Activated CD8-positive, alpha-beta memory T cell treated with anti-CD3 and anti-CD28 coated beads for 1 hour (primary cell): ENCODE measurements around the gene TTC9B.

Experiments
- DNase-seq, 2 donors: peaks; one replicate each; pipeline ENCODE4 v3.0.0-alpha.2; 2020; ENCODE audit warnings: low read depth in 1 of 2; ENCODE audit errors: extremely low read depth in 1 of 2

The TTC9B gene

DNA sequence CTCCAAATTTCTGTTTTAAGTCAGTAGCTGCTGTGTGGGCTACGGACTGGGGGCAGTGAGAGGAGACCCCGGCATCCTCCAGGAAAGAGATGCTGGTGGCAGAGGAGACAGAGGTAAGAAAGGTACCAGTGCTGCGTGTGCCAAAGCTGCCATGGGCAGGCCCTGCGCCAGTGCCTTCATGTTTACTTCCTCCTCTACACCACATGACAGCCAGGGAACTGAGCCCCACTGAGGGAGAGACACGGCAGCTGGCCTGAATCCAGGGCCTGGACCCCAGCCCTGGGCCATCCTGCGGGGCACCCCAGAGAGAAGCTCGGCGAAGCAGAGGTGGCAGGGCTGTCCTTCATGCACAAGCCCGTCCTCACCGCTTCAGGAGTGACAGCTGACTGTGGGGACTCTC lies 31.0 kb upstream of the TTC9B start:
- DNase-seq = no peak

DNA sequence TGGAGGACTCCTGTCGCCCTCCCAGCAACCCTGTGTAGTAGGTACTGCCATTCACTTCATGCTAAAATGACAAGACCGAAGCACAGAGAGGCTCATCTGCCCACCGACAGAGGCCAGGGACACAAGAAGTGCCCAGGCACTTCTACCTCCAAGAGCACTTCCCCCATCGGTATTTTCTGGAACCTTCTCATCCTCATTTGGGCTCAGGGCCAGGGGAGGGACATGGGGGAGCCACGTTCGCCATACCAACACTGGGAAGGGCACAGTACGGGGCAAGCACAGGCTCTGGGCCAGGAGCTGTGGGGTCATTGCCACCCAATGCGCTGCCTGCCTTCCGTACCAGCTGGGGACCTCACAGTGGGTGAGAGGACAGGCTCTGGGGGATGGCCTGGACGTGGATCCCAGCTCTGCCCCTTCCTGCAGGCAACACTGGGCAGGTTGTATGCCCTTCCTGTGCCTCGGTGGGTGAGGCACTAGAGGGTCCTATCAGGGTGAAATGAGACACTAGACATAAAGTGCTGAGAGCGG lies 29.6 kb upstream of the TTC9B start:
- no peak for DNase-seq

DNA sequence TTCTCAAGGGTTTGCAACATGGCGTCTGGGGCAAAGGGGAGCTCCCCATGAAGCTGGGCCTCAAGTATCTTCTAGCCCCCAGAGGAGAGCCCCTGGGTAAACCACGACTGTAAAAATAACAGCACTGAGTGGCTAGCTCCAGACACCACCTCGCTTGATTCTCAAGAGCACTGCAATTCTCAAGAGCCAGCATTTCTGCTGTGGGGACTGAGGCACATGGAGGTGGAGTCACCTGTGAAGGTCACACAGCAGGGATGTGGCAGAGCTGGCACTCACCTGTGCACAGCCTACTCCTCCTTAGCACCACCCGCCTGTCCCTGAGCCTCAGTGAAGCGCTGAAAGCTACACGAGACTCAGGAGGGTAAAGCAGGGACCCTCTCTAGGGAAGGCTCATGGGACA lies 29.0 kb upstream of the TTC9B start:
- DNase-seq = no peak

DNA sequence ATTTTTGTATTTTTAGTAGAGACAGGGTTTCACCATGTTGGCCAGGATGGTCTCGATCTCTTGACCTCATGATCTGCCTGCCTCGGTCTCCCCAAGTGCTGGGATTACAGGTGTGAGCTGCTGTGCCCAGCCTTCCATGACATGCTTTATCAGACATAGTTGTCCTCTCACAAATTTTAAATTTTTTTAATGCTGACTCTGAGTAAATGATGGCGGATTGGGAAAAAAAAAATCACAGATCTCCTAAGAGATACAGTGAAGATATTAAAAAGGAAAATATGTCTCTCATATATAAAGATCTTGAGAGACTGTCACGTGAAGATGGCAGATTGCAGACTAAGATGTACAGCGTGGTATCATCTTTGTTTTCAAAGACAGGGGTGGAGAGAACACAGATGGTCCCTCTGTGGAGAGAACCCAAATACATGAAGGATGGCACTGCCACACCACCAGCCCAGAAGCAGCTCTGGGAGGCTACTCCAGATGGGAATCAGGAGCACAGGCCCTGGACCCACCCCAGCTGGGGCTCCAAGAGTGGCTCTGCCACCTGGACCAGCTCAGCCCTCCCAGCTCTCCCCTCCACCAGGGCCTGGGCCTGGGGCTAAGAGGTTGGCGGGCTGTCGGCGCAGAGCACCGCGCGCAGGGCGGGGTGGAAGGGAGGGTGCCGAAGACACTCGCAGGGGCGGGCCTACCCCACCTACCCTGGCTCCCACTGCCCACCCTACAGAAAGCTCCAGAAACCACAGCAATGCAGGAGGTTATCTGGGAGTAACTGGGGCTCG lies 28.3 kb upstream of the TTC9B start:
- DNase-seq = no peak

DNA sequence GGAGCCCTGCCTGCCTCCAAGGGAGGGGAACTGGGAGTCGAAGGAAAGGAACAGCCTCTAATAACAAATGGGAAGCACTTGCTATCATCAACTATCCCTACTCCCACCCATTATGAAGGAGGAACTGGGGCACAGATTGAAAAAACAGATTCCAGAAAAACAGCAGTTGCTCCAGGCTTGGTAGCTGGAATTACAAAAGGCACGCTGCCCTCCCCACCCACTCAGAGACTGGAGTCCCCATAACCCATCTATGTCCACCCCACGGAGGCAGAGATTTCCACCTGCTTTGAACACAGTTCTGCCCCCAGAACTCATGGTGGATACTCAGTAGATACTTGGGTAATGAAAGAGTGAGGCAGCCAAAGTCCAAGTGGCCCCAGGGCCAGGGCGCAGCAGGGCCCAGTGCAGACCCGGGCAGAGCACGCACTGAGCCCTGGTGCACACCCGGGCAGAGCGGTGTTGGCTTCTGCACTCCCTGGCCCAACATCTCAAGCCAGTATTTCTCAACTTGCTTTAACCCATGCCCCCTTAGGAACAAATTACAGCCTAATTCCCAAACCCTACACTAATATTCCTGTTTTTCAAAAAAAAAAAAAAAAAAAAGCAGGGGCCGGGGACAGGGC lies 27.4 kb upstream of the TTC9B start:
- DNase-seq = no peak

DNA sequence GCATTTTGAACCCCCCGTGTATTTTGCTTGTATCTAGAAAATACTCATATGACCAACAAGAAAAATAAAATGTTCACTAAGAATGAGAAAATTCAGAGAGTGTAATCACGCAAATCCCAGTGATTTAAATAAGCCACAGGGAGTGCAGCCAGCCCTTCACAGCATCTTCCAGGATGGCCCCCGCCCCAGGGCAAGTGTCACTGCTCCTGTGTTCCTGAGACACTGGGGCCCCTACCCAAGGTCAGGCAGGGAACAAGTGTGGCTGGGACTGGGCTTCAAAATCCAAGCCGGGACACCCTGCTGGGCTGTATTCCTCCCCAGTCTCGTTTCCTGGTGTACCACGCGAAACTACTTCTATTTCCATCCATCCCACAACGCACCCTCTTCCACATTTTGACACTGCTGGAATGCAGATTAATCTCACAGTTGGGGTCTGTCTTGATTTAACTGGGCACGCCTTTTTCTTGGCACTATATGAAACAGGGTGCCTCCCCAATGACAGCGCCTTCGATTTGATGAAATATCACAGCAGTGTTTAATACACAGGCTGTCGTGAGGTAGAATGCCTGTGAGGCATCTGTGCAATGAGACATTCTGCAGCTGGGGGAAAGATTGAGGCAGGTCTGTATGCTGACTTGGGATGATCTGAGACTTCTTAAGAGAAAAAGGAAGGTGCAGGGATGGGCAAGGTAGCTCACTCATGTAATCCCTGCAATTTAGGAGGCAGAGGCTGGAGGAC lies 26.6 kb upstream of the TTC9B start:
- DNase-seq = no peak

DNA sequence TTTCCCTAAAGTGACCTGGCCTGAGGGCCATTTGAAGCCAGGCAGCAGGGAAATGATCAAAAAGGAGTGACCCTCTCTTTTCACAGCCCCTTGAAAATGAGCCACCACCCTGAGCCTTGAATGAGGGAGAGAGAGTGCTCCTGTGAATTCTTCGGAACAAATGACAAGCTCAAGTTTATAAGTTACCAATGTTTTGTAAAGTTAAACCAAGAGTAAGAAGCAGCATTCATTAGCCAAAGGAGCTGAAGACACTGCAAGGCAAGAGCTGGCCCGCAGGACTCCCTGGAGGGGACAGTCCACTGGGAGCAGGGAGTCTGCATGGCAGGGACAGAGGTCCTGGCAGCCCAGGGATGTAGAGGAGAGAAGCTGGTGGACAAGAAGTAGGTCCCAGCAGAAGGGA lies 25.0 kb upstream of the TTC9B start:
- DNase-seq = no peak

DNA sequence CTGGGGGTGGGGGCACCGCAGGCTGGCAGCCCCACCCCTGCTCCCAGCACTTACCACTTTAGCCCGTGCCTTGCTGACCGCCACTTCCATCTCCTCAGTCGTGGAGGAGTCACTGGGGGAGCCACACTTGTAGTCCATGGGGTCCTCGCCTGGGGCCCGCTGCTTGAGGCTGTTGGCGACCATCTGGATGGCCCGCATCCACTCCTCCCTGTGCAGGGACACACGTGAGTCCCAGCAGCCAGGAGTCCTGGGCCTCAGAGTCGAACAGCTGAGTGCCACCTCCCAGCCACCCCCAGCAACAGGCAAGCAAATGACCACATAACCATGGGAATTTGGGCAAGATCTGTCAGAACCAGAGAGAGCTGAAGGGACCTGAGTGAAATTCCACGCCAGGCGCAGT lies 24.3 kb upstream of the TTC9B start:
- no peak for DNase-seq

DNA sequence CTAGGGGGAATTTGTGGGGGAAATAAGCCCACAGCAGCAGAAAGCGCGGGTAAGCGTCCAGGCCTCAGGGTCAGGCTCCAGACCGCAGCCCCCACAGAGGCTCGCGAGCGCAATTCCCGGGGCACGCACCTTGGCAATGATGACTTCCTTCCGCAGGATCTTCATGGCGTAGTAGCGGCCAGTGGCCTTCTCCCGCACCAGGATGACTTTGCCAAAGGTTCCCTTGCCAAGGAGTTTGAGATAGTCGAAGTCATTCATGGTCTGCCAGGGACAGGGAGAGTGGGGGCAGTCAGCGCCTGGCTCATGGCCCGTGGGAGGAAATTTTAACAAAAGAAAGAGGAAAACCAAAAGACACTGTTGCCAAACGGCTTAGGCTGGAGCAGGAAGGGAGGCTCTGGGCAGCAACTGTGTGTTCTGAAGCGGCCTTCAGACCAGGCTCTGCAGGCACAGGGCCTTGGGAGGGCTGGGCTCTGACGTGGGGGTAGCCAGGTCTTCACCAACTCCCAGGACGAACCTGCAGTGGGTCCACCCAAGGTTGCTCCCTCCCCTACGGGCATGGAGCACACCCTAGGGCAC lies 23.7 kb upstream of the TTC9B start:
- no peak for DNase-seq

DNA sequence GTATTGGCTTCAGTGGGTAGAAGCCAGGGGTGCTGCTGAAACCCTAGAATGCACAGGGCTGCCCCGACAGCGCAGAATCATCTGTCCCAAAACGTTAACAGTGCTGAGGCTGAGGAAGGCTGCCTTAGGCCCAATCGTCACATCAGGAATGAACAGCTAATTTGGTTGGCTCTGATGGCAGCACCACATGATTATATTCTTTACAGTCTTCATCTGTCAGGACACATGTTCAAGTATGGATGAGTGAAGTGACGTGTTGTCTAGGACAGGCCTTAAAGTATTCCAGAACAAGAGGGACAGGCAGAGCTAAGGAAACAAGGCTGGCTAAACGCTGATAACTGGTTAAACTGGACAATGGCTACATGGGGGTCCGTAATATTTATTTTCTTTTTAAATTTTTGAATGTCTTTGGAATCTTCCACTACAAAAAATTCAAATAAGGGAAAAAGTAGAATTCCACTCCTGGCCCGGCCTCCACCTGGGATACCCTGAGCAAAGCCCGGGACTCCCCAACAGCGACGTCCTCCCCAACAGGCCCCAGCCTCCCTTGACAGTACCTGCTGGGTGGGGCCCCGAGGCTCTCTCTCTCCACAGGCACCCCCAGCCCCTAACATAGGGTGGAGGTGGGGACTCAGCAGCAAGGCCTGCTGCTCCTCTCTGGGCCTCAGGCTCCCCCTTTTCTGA lies 23.1 kb upstream of the TTC9B start:
- DNase-seq = no peak

DNA sequence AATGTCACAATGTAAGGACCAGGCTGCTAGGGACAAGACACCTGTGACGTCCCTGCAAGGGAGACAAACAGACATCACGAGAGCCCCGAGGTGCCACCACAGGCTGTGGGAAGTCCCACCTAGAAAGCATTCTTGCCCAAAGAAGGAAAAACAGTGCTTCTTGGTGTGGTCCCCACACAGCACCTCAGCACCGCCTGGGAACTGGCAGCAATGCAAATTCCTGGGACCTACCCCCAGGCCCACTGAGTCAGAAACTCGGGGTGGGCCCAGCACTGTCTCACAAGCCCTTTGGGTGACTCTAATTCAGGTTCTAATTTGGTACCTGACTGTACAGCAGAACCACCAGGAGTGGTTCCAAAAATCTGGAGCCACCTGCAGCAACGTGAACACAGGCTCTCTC lies 22.1 kb upstream of the TTC9B start:
- DNase-seq = no peak

DNA sequence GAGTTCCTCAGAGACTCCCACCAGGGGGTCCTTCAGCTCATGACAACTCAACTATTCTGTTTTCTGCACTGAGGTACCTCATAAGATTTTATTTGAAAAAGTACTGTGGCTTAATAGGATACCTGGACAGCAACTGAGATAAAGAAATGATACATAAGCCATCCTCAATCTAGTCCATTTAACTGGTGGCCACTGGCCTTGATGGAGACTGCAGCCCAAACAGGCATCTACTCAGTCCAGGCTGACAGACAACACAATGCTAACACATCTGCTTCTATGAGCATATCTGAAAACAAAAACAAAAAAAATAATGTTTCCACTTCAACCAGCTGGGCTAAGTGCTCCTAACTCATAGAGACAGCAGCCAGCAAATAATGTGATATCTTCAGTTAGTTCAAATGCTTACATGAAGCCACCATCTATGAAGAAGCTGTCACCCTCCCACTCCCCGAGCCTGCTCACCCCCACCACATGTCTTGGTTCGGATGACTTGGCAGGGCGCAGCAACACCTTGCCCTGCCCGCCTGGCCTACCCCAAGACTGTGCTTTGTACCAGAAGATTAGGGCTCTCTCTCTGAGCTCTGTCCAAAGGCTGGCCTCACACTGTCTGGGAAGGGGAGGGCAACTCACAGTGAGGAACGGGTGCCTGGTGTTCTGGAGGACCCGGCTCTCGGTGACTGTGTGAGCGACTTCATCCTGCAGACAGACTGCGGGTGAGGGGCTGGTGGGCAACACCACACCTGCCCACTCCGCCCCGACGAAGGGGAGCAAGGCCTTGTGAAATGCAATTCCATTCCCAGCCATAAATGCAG lies 21.4 kb upstream of the TTC9B start:
- DNase-seq = no peak

DNA sequence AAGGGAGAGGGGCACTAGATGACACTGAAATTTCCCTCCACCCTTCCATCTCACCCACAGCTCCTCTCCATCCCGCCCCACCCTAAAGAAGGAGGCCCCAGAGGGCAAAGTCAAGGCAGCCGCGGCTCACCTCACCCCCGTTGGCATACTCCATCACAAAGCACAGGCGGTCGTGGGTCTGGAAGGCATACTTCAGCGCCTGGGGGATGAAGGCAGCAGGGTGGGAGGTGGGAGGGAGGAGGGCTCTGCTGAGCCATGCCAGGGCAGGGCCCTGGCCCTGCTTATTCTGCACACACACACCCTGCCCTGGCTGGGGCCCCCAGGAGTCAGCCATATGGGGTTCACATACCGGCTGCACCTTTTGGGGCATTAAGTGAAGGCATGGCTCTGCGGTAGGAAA lies 20.6 kb upstream of the TTC9B start:
- DNase-seq = no peak

DNA sequence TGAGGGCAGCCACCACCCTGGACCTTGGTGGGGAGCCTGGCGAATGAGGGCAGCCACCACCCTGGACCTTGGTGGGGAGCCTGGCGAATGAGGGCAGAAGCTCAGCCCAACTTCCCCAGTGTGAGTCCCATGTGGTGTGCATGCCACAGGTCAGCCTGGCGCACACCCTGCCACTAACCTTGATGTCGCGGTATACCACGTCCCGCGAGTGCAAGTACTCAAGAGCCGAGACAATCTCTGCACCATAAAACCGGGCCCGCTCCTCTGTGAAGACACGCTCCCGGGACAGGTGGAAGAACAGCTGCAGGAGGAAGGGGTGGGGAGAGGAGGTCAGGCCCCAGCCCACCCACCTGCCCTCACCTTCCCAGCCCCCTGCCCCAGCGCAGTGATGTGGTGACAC lies 19.6 kb upstream of the TTC9B start:
- no peak for DNase-seq

DNA sequence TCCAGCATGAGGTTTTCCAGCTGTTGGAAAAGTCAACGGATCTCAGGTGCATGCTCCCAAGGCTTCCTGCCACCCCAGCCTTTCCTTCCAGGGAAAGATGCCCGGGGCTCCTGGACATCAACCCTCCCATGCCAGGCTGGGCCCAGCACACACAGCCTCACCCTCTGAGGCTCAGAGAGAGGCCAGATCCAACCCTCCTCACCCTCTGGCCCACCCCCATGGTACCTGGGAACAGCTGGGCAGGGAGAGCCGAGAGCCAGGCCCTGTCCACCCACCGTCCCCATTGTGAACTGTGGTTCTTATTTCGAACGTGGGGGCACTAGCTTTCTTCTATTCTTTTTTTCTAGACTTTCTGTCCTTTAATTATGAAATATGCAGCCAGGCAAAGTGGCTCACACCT lies 18.2 kb upstream of the TTC9B start:
- DNase-seq = no peak

DNA sequence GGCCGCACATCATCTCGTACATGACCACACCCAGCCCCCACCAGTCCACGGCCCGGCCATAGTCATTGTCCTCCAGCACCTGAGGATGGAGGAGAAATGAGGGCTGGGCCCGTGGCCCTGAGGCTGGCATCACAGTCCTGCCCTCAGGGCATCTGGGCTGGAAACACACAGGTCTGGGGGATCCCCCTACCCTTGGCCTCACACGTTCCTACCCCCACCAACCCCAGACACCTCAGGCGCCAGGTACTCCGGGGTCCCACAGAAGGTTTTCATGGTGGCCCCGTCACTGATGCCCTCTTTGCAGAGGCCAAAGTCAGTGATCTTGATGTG lies 17.8 kb upstream of the TTC9B start:
- no peak for DNase-seq

DNA sequence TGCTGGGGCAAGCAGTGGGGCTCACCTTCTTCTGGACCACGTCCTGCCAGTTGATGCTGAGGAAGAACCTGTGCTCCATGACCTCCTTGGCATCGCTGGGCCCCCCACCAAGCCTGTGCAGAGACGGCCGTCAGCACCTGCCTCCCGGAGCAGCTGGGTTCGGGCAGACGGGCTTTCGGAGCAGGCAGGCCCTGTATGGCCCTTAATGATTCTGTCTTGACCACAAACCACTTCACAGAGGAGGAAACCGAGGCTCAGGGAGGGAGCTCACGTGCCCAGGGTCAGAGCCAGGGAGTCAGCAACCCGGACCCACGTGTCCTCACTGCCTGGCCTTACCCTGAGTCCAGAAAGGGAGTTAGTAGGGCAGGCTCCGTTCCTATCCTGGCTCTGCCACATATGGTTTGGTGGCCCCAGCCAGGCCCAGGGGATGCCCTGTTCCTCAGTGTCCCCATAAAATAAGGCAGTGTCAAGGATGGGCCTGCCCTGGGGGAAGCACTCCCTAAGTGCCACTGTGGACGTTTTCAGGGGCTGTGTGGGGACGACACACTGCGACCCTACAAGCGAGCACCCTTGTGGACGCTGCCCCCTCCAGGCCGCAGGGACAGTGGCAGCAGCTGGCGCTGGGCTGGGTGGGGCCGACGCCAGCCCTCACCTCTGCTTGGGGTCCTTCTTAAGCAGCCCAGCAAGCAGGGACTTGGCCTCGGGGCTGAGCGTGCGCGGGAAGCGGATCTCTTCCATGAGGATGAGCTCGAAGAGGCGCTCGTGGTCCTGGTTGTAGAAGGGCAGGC lies 17.2 kb upstream of the TTC9B start:
- DNase-seq = no peak

DNA sequence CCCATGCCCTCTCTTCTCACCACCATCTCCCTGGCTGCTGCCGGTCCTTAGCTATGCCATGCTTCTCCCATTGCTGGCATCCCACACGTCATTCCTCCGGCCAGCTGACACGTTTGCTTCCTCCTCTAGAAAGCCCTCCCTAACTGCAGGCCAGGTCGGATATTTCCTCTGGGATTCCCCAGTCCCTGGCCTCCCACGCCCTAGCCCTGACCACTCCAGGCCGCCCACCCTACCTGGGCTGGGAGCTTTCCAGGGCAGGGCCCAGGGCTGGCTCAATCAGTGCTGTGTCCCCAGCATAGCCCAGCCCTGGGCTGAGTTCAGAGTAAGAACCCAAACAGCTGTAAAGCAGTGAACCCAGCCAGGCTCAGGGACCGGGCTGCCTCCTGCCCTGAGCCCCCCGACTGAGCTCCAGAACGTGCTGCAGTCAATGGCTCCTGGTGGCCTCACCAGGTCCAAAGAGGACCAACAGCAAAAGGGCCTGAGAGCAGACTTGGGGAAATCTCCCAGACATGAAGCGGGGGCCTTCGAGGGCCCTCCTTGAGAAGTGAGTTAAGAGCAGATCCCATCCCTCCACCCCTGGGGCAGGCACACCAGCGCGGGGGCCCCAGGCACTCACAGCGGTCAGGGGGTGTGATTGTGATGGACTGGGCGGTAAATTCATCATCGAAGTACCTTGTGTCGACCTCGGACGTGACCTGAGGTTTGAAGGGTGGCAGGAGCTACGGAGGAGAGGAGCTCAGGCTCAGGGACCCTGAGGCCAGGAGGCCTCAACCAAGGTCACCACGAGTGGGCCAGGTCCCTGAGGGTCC lies 16.4 kb upstream of the TTC9B start:
- no peak for DNase-seq
